Measurements from ENCODE around the gene DKK2. TPM values are rescaled to one million over a fixed set of nuclear protein-coding genes. Genes with fewer than 3 reads are reported as not detected.

DKK2 gene
- total RNA-seq, 2 experiments from 2014 or later: not detected

GRCh38 chr4:106987311-106987710 is 48.8 kb downstream of the DKK2 start:
- ATAC-seq: no peak
- CTCF ChIA-PET: no interaction called here
- Mint-ChIP-seq H3K4me1 (no peaks in the 10 kb centered on the region), H3K4me3 (no peak overlapping the region), H3K27ac (no peak overlapping the region), H3K27me3 (no peaks in the 10 kb centered on the region), H3K9me3 (ENCODE audit: low read depth) (no peaks in the 10 kb centered on the region), H3K36me3 (no peaks in the 10 kb centered on the region)
- DNase-seq: no peak

- Mint-ChIP-seq H3K27me3 (no peaks in the 10 kb centered on the region), H3K4me1 (no peaks in the 10 kb centered on the region), H3K4me3 (no peak overlapping the region), H3K9me3 (ENCODE audit: low read depth) (no peaks in the 10 kb centered on the region), H3K36me3 (no peaks in the 10 kb centered on the region), H3K27ac (no peak overlapping the region)
- CTCF ChIA-PET: no interaction called here
- DNase-seq: no peak
- no peak for ATAC-seq
Measured at GRCh38 chr4:106986486-106986885, 49.6 kb downstream of the DKK2 start.

GRCh38 chr4:106985830-106986229 is 50.3 kb downstream of the DKK2 start:
- ATAC-seq: no peak
- no peaks in the 10 kb centered on the region for H3K9me3 Mint-ChIP-seq (ENCODE audit: low read depth)
- H3K27me3 Mint-ChIP-seq: no peaks in the 10 kb centered on the region
- CTCF ChIA-PET: no interaction called here
- no peaks in the 10 kb centered on the region for H3K36me3 Mint-ChIP-seq
- no peak for DNase-seq
- no peak overlapping the region for H3K4me3 Mint-ChIP-seq
- no peak overlapping the region for H3K27ac Mint-ChIP-seq
- H3K4me1 Mint-ChIP-seq: no peaks in the 10 kb centered on the region

- Mint-ChIP-seq H3K4me1 (no peaks in the 10 kb centered on the region), H3K36me3 (no peaks in the 10 kb centered on the region), H3K9me3 (ENCODE audit: low read depth) (no peaks in the 10 kb centered on the region), H3K27ac (no peak overlapping the region), H3K27me3 (no peaks in the 10 kb centered on the region), H3K4me3 (no peak overlapping the region)
- ATAC-seq (no peak), DNase-seq (no peak)
- CTCF ChIA-PET: no interaction called here
Measured at GRCh38 chr4:106982711-106983211, 53.4 kb downstream of the DKK2 start.

GRCh38 chr4:106981431-106981830 is 54.7 kb downstream of the DKK2 start:
- H3K27me3 Mint-ChIP-seq: no peaks in the 10 kb centered on the region
- DNase-seq: no peak
- no peaks in the 10 kb centered on the region for H3K36me3 Mint-ChIP-seq
- no peak overlapping the region for H3K4me3 Mint-ChIP-seq
- H3K27ac Mint-ChIP-seq: no peak overlapping the region
- no peak for ATAC-seq
- no peaks in the 10 kb centered on the region for H3K4me1 Mint-ChIP-seq
- H3K9me3 Mint-ChIP-seq (ENCODE audit: low read depth): no peaks in the 10 kb centered on the region
- CTCF ChIA-PET: no interaction called here

- Mint-ChIP-seq H3K4me3 (no peak overlapping the region), H3K36me3 (no peaks in the 10 kb centered on the region), H3K4me1 (no peaks in the 10 kb centered on the region), H3K27ac (no peak overlapping the region), H3K9me3 (ENCODE audit: low read depth) (no peaks in the 10 kb centered on the region), H3K27me3 (no peaks in the 10 kb centered on the region)
- CTCF ChIA-PET: no interaction called here
- DNase-seq: no peak
- no peak for ATAC-seq
Measured at GRCh38 chr4:106979476-106979875, 56.6 kb downstream of the DKK2 start.

GRCh38 chr4:106978046-106978774 is 57.9 kb downstream of the DKK2 start:
- Mint-ChIP-seq H3K9me3 (ENCODE audit: low read depth) (no peaks in the 10 kb centered on the region), H3K36me3 (no peaks in the 10 kb centered on the region), H3K27me3 (no peaks in the 10 kb centered on the region), H3K27ac (no peak overlapping the region), H3K4me3 (no peak overlapping the region), H3K4me1 (no peaks in the 10 kb centered on the region)
- ATAC-seq (no peak), DNase-seq (no peak)
- CTCF ChIA-PET: no interaction called here

- ATAC-seq (no peak), DNase-seq (no peak)
- peaks cover 3% of the 10 kb centered on the region for H3K9me3 Mint-ChIP-seq (ENCODE audit: low read depth)
- no peaks in the 10 kb centered on the region for H3K4me1 Mint-ChIP-seq
- no peak overlapping the region for H3K4me3 Mint-ChIP-seq
- no peaks in the 10 kb centered on the region for H3K27me3 Mint-ChIP-seq
- no peak overlapping the region for H3K27ac Mint-ChIP-seq
- H3K36me3 Mint-ChIP-seq: no peaks in the 10 kb centered on the region
- CTCF ChIA-PET: no interaction called here
Measured at GRCh38 chr4:106971636-106972035, 64.5 kb downstream of the DKK2 start.

- ATAC-seq (no peak), DNase-seq (no peak)
- H3K4me1 Mint-ChIP-seq: no peaks in the 10 kb centered on the region
- H3K27ac Mint-ChIP-seq: no peak overlapping the region
- no peaks in the 10 kb centered on the region for H3K36me3 Mint-ChIP-seq
- H3K27me3 Mint-ChIP-seq: no peaks in the 10 kb centered on the region
- H3K4me3 Mint-ChIP-seq: no peak overlapping the region
- CTCF ChIA-PET: no interaction called here
- H3K9me3 Mint-ChIP-seq (ENCODE audit: low read depth): peaks cover 3% of the 10 kb centered on the region
Measured at GRCh38 chr4:106967892-106968291, 68.2 kb downstream of the DKK2 start.

- H3K27ac Mint-ChIP-seq: no peak overlapping the region
Measured at GRCh38 chr4:106953036-106953705, 82.9 kb downstream of the DKK2 start.

GRCh38 chr4:106951891-106952290 is 84.2 kb downstream of the DKK2 start:
- no peaks in the 10 kb centered on the region for H3K27me3 Mint-ChIP-seq
- no peak overlapping the region for H3K27ac Mint-ChIP-seq
- peaks cover 1% of the 10 kb centered on the region for H3K36me3 Mint-ChIP-seq
- no peaks in the 10 kb centered on the region for H3K4me1 Mint-ChIP-seq
- DNase-seq (no peak), ATAC-seq (no peak)
- no peaks in the 10 kb centered on the region for H3K9me3 Mint-ChIP-seq (ENCODE audit: low read depth)
- H3K4me3 Mint-ChIP-seq: no peak overlapping the region
- CTCF ChIA-PET: no interaction called here

More at GRCh38 chr4:106953036-106953705, 82.9 kb downstream of the DKK2 start:
- peaks cover 1% of the 10 kb centered on the region for H3K36me3 Mint-ChIP-seq
- no peaks in the 10 kb centered on the region for H3K4me1 Mint-ChIP-seq
- ATAC-seq: no peak
- no peak overlapping the region for H3K4me3 Mint-ChIP-seq
- H3K9me3 Mint-ChIP-seq (ENCODE audit: low read depth): no peaks in the 10 kb centered on the region
- H3K27me3 Mint-ChIP-seq: no peaks in the 10 kb centered on the region
- CTCF ChIA-PET: no interaction called here
- DNase-seq: no peak

GRCh38 chr4:106941841-106942240 is 94.3 kb downstream of the DKK2 start:
- CTCF ChIA-PET: no interaction called here
- Mint-ChIP-seq H3K4me1 (no peaks in the 10 kb centered on the region), H3K27ac (no peak overlapping the region), H3K4me3 (no peak overlapping the region), H3K27me3 (no peaks in the 10 kb centered on the region), H3K9me3 (ENCODE audit: low read depth) (peaks cover 5% of the 10 kb centered on the region), H3K36me3 (no peaks in the 10 kb centered on the region)
- DNase-seq (no peak), ATAC-seq (no peak)

- DNase-seq: no peak
- no peaks in the 10 kb centered on the region for H3K36me3 Mint-ChIP-seq
- H3K9me3 Mint-ChIP-seq (ENCODE audit: low read depth): no peaks in the 10 kb centered on the region
- no peaks in the 10 kb centered on the region for H3K27me3 Mint-ChIP-seq
- ATAC-seq: no peak
- H3K4me3 Mint-ChIP-seq: no peak overlapping the region
- H3K4me1 Mint-ChIP-seq: no peaks in the 10 kb centered on the region
- H3K27ac Mint-ChIP-seq: no peak overlapping the region
- CTCF ChIA-PET: no interaction called here
Measured at GRCh38 chr4:106930522-106930921, 105.6 kb downstream of the DKK2 start.

GRCh38 chr4:106929248-106929647 is 106.9 kb downstream of the DKK2 start:
- Mint-ChIP-seq H3K36me3 (no peaks in the 10 kb centered on the region), H3K4me3 (no peak overlapping the region), H3K27ac (no peak overlapping the region), H3K9me3 (ENCODE audit: low read depth) (no peaks in the 10 kb centered on the region), H3K27me3 (no peaks in the 10 kb centered on the region), H3K4me1 (no peaks in the 10 kb centered on the region)
- CTCF ChIA-PET: no interaction called here
- DNase-seq (no peak), ATAC-seq (no peak)

All from activated CD8-positive, alpha-beta memory T cell treated with anti-CD3 and anti-CD28 coated beads, Interleukin-2, amount 10 ng/mL, durations not matched to agents 7 days and 5 days (primary cell).